HG03457 (cell line): ENCODE measurements around the gene TBCA.
"Not testable (repeated sequence)": the region's sequence is repeated elsewhere in the genome, so short reads cannot be mapped to it uniquely, and the experiment has no call there.

Experiments
- ATAC-seq: cut with Tn5 transposase; IDR thresholded peaks from one replicate; pipeline ENCODE4 v1.9.1; 2021; ENCODE audit warnings: moderate number of reproducible peaks; ENCODE audit not compliant: unreplicated experiment

TBCA gene

GRCh38 chr5:77718934-77719610 lies 57.1 kb downstream of the TBCA start:
- ATAC-seq = peak; percentile 49

- no peak for ATAC-seq
Observed at GRCh38 chr5:77709993-77710685, 66.0 kb downstream of the TBCA start.

DNA sequence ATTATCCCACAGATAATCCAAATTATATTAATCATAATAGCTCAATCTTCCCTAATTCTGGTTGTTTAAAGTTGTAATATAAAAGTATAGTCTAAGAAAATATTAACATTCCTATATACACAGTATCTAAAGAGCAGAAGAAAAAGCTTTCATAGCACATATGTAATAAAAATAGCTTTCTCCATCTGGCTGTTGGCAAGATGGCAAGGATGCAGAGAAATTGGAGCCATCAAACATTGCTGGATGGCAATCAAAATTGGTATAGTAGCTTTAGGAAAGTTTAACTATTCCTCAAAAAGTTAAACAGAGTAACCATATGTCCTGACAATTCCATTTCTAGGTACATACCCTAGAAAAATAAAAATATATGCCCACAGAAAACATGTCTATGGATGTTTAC lies 66.8 kb downstream of the TBCA start:
- no peak for ATAC-seq

GRCh38 chr5:77707791-77708190 lies 68.3 kb downstream of the TBCA start:
- ATAC-seq = no peak

DNA sequence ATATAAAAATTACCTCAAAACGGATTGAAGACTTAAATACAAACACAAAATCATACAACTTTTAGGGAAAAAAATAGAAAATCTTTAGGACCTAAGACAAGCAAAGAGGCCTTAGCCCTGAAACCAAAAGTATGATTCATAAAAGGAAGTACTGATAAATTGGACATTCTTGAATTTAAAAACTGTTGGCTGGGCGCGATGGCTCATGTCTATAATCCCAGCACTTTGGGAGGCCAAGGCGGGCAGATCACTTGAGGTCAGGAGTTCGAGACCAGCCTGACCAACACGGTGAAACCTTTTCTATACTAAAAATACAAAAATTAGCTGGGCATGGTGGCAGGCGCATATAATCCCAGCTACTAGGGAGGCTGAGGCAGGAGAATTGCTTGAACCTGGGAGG lies 76.6 kb downstream of the TBCA start:
- not testable (repeated sequence) for ATAC-seq

GRCh38 chr5:77698920-77699319 lies 77.2 kb downstream of the TBCA start:
- ATAC-seq = no peak

GRCh38 chr5:77697692-77698091 lies 78.4 kb downstream of the TBCA start:
- no peak for ATAC-seq

DNA sequence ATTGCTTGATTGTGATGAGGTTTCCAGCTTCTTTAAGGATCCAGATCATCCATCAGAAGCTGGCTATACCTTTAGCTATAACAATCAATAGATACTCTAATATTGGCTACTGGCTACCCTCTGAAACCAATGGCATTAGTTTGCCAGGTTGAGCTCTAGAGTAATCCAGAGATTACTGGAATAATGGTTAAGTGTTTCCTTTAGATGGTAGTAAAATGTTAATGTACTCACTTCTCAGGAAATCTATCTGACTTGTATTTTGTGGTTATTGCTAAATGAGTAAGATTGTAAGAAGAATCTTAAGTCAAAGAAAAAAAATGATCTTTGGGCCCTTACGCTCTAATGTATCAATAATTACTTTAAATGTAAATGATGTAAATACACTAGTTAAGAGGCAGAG lies 80.0 kb downstream of the TBCA start:
- ATAC-seq = no peak

GRCh38 chr5:77693913-77694312 lies 82.2 kb downstream of the TBCA start:
- no peak for ATAC-seq

DNA sequence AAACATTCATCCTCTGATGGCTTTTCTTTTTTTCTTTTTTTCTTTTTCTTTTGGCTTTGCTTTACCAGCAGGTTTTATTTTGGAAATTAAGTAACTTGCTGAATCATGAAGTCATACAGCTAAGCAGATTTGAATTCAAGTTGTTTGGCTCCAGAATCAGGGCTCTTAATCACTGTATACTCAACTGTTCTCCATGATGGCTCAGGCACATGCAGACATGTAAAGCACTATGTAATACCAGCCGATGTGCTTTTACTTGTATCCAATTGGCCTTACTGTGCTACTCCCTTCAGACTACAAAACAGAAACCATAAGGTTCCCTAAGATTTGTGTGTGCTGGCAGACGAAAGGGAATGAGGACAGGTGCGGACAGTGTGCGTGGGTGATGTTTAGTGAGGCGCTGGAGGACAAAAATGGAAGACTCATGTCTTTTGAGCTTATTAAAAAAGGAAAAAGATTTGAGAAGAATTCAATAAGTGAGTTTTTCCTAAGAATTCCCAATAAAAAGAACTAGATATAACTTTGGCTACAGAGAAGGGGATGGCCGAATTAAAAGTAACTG lies 92.9 kb downstream of the TBCA start:
- ATAC-seq = no peak

DNA sequence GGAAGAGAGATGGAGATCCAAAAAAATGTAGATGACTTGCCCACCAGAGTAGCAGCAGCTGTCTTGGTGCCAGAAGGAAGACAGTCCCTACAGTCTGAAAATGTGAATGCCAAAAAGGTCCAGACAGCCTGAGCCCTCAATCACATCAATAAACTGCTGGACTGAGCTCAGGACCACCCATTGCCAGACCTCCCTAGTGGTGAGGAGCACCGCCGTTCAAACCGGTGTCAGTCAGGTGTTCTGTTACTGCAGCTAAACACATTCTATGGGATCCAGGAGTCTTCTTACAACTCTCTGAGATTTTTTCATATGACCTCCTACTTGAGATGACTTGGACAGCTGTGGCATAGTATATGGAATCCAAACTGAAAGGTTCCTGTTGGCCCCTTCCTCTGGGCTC lies 105.6 kb downstream of the TBCA start:
- ATAC-seq = no peak

- no peak for ATAC-seq
Observed at GRCh38 chr5:77669677-77670076, 106.5 kb downstream of the TBCA start.

DNA sequence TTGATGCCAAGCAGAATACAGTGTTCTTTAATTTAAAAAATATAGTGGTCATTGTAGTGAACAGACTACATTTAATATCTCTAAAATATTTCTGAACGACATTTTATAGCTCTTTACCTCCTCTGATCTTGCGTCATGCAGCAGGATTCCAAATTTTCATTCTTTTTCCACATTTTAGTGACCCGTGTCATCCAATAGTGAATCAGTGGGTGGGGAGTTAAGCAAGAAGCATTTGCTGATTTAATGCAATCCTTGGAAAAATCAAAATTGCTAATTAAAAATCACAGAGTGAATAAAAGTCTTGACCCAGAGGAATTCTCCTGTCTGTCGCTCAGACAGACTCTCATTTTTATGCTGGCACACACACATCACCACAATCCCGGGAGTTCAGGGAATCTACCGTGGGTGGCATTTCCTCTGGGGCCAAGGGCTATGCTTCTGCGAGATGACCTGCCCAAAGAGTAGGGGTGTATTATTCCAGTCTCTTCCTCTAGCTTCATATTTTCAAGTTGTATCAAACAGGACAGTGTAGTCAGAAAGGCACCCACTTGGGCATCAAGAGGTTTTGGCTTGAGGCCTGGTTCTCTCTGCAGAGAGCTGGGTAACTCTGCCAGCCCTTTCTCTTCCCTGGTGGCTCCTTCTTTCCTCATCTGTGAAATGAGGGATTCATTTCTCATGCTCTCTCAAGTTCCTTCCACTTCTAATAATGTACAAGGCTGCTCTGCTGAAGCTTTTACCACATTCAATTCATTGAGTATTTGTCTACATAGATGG lies 112.9 kb downstream of the TBCA start:
- ATAC-seq = no peak

- no peak for ATAC-seq
Observed at GRCh38 chr5:77662635-77663034, 113.5 kb downstream of the TBCA start.

- no peak for ATAC-seq
Observed at GRCh38 chr5:77658662-77659061, 117.5 kb downstream of the TBCA start.

GRCh38 chr5:77651343-77651742 lies 124.8 kb downstream of the TBCA start:
- no peak for ATAC-seq

DNA sequence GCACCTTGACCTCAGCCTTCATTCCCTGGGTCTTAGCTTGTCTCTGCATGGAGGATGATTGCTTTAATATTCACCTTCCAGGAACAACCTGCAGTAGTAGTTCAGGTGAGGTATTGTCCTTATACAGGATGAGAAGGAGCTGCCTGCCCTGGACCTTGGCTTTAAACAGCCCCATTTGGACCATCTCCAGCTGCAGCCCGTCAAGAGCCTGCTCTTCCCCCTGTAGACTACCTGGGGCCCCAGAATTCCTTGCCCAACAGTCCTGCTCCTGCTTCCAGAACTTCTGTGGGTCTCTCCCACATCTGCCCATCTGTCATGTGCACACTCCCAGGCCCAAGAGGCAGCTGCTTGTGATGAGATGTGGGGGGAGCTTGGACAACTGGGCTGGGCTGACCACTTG lies 125.5 kb downstream of the TBCA start:
- ATAC-seq = no peak

DNA sequence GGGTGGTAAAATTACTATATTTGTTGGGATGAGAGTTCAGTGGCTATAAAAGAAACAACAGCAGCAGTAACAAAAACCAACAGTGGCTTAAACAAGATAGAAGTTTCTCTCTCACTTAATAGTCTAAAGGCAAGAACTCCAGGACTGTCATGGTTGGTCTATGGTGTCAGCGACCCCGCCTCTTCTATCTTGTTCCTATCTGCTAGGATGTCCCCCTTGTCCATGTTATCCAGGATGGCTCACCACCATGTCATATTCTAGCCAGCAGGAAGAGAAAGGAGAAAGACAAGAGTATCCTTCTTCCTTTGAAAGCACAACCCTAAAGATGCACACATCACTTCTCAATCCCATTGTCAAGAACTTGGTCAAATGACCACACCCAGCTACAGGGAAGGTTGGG lies 126.4 kb downstream of the TBCA start:
- ATAC-seq = no peak

DNA sequence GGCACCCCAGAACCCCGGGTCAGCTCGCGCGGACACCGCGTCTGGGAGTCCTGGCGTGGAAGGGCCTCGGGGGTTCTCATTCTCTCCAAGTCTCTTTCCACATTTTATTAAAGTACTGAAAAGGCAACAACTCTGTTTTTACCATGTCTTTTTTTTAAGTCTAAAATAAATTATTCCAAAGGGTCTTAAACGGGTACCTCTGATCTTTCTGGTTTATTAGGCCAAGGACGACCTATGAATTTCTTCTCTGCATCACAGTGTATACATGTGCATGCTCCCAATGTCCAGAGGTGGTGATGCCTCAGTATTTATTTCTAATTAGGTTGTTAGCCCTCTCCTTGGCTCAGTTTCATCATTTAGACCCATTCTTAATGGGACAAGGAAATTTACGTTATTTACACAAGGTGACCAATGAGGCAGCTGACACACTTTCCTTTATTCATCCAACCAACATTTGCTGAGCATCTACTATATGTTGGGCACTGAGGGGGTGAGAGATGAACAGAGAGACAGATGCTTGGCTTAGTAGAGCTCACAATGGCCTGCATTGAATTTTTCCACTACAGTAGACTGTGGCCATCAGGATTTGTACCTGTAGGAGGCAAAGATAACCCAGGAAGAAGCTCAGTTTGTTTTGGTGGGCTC lies 130.0 kb downstream of the TBCA start:
- no peak for ATAC-seq

DNA sequence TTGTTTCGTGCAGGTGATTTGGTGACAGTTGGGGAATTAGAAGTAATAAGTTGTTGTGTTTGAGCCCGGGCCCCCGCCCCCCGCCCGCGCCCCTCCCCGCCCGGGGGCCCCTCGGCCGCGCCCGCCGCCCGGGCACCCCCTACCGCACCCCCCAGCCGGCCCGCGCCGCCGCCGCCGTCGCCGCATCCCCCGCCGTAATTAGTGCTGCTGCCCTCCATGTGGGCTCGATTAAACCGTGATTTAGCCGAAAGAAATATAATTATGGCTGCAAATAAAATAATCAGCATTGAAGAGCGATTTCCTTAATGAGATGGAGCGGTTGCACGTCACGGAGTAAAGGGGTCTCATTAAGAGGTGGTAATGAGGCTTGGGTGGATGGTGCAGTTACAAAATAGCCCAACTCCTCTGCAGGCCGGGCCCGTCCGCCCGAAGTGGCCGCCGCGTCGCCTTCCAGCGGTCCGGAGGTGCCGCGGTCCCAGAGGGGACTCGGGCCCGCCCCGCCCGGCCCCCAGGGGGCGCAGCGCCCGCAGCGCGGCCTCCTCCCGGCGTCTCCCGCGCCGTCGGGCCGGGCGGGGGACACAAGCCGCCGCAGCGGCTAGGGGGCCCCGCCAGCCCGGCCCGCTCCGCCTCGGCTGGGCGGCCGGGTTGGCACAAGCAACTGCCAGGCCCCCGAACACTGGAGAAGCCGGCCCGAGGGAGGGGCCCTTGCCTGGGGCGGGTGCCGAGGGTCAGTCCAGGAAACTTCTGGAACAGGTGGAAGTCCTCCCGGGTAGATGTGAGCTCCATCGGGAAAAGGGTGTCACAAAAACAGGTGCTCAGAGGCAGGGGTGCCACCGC lies 130.8 kb downstream of the TBCA start:
- no peak for ATAC-seq
